HEK293 (cell line): ENCODE data around the gene C2CD3.

ENCODE experiments used
- CTCF ChIA-PET: fragments of 350-600 bp; formaldehyde crosslinking; extraction: SDS; loops from one replicate; lab custom pipeline; 2021; ENCODE audit warnings: antibody characterized with exemption; lab: Yijun Ruan, JAX
- POLR2A ChIA-PET: fragments of 300-600 bp; formaldehyde crosslinking; extraction: SDS; loops from one replicate; lab custom pipeline; 2020; ENCODE audit warnings: antibody characterized with exemption, inconsistent platforms; lab: Yijun Ruan, JAX
- H3K27ac ChIP-seq: fragments of 200-500 bp; sonication (Bioruptor generic); 2 replicates; pipeline ENCODE4 v1.5.1; 2014; ENCODE audit warnings: low read depth, low read length, control low read depth, inconsistent platforms; ENCODE audit errors: extremely low read depth
- H3K36me3 ChIP-seq, 2 experiments: fragments of 200-500 bp in 1 of 2; sonication (Bioruptor generic) in 1 of 2; 1 replicate in 1 of 2; 2 replicates in 1 of 2; pipeline ENCODE4 v1.5.1; 2014 to 2017; ENCODE audit warnings: inconsistent platforms in 2 of 2, low read length in 2 of 2; ENCODE audit not compliant: control insufficient read depth in 2 of 2, insufficient read depth in 1 of 2
- H3K4me1 ChIP-seq: fragments of 200-500 bp; sonication (Bioruptor generic); 2 replicates; pipeline ENCODE4 v1.5.1; 2014; ENCODE audit warnings: mild to moderate bottlenecking, low read length, inconsistent platforms; ENCODE audit not compliant: control insufficient read depth, insufficient read depth
- H3K4me3 ChIP-seq: 2 replicates; pipeline ENCODE4 v1.5.1; 2011; ENCODE audit warnings: low read depth, mild to moderate bottlenecking, control low read depth, low read length, moderate library complexity
- H3K9me3 ChIP-seq: fragments of 200-500 bp; sonication (Bioruptor generic); 2 replicates; pipeline ENCODE4 v1.5.1; 2014; ENCODE audit warnings: low read depth, low read length, inconsistent platforms; ENCODE audit not compliant: control insufficient read depth, insufficient read depth
- BCL11A ChIP-seq: fragments of 450-650 bp; formaldehyde crosslinking; IDR thresholded peaks from 2 replicates; pipeline ENCODE4 v1.5.1; 2016; ENCODE audit warnings: low read depth, missing biosample characterization, missing genetic modification characterization
- GFI1B ChIP-seq: fragments of 450-650 bp; formaldehyde crosslinking; IDR thresholded peaks from 2 replicates; pipeline ENCODE4 v1.5.1; 2016; ENCODE audit warnings: missing biosample characterization, missing genetic modification characterization
- KLF1 ChIP-seq: fragments of 450-650 bp; formaldehyde crosslinking; IDR thresholded peaks from 2 replicates; pipeline ENCODE4 v1.5.1; 2016; ENCODE audit warnings: missing biosample characterization, missing genetic modification characterization
- ZNF155 ChIP-seq: fragments of 450-650 bp; formaldehyde crosslinking; IDR thresholded peaks from 2 replicates; pipeline ENCODE4 v1.5.1; 2016; ENCODE audit warnings: missing biosample characterization, missing genetic modification characterization
- ZNF184 ChIP-seq: fragments of 450-650 bp; IDR thresholded peaks from 2 replicates; pipeline ENCODE4 v1.5.1; 2018; ENCODE audit warnings: missing biosample characterization, mild to moderate bottlenecking, missing genetic modification characterization
- ZNF211 ChIP-seq: fragments of 450-650 bp; formaldehyde crosslinking; IDR thresholded peaks from 2 replicates; pipeline ENCODE4 v1.5.1; 2016; ENCODE audit warnings: low read depth, missing biosample characterization, missing genetic modification characterization
- ZNF266 ChIP-seq: fragments of 450-650 bp; formaldehyde crosslinking; IDR thresholded peaks from 2 replicates; pipeline ENCODE4 v1.5.1; 2016; ENCODE audit warnings: missing biosample characterization, missing genetic modification characterization, low read depth
- ZNF274 ChIP-seq, 2 experiments: fragments of 200-500 bp in 1 of 2; fragments of 450-650 bp in 1 of 2; sonication (Bioruptor generic) in 1 of 2; formaldehyde crosslinking in 1 of 2; IDR thresholded peaks; 2 replicates each; pipeline versions ENCODE4 v1.5.1 to v1.6.1; 2014 to 2016; ENCODE audit warnings: borderline replicate concordance in 1 of 2, inconsistent platforms in 1 of 2, low read length in 1 of 2, missing biosample characterization in 1 of 2, missing genetic modification characterization in 1 of 2
- ZNF341 ChIP-seq: fragments of 450-650 bp; formaldehyde crosslinking; IDR thresholded peaks from 2 replicates; pipeline ENCODE4; 2016; ENCODE audit warnings: low read depth, missing biosample characterization, missing genetic modification characterization
- ZNF433 ChIP-seq: fragments of 450-650 bp; formaldehyde crosslinking; IDR thresholded peaks from 2 replicates; pipeline ENCODE4 v1.5.1; 2016; ENCODE audit warnings: missing biosample characterization, missing genetic modification characterization, low read depth
- ZNF660 ChIP-seq: fragments of 450-650 bp; IDR thresholded peaks from 2 replicates; pipeline ENCODE4 v1.5.1; 2018; ENCODE audit warnings: missing biosample characterization, mild to moderate bottlenecking, missing genetic modification characterization
- ZNF747 ChIP-seq: fragments of 450-650 bp; formaldehyde crosslinking; IDR thresholded peaks from 2 replicates; pipeline ENCODE4 v1.5.1; 2016; ENCODE audit warnings: missing biosample characterization, missing genetic modification characterization
- TF ChIP-seq, protein P1 (sequence below): fragments of 450-650 bp; formaldehyde crosslinking; conservative IDR thresholded peaks from 2 replicates; pipeline ENCODE4 v1.5.1; 2016; ENCODE audit warnings: low read depth, missing biosample characterization, missing genetic modification characterization
- TF ChIP-seq, protein P2 (sequence below): fragments of 450-650 bp; formaldehyde crosslinking; IDR thresholded peaks from 2 replicates; pipeline ENCODE4 v1.5.1; 2016; ENCODE audit warnings: missing biosample characterization, missing genetic modification characterization
- TF ChIP-seq, protein P3 (sequence below): fragments of 450-650 bp; formaldehyde crosslinking; IDR thresholded peaks from 2 replicates; pipeline ENCODE4 v1.5.1; 2016; ENCODE audit warnings: missing biosample characterization, missing genetic modification characterization
- TF ChIP-seq, protein P4 (sequence below): fragments of 450-650 bp; formaldehyde crosslinking; conservative IDR thresholded peaks from 2 replicates; pipeline ENCODE4 v1.5.1; 2016; ENCODE audit warnings: low read depth, missing biosample characterization, missing genetic modification characterization
- TF ChIP-seq, protein P5 (sequence below): fragments of 450-650 bp; formaldehyde crosslinking; IDR thresholded peaks from 2 replicates; pipeline ENCODE4 v1.5.1; 2016; ENCODE audit warnings: missing biosample characterization, missing genetic modification characterization

C2CD3 gene

DNA sequence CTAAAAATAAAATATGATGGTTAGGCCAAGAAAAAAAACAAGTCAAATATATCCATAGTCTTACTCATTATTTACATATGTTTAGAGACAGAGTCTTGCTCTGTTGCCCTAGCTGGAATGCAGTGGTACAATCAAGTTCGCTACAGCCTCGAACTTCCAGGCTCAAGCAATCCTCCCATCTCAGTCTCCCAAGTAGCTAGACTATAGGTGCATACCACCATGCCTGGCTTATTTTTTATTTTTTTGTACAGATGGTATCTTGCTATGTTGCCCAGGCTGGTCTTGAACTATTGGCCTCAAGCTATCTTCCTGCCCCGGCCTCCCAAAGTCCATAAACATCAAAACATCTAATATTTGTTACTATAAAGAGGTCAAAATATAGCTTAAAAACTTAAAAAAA lies 36.1 kb downstream of the C2CD3 start:
- peaks cover 4 to 50% of the 10 kb centered on the region in 2 experiments for H3K36me3 ChIP-seq

DNA sequence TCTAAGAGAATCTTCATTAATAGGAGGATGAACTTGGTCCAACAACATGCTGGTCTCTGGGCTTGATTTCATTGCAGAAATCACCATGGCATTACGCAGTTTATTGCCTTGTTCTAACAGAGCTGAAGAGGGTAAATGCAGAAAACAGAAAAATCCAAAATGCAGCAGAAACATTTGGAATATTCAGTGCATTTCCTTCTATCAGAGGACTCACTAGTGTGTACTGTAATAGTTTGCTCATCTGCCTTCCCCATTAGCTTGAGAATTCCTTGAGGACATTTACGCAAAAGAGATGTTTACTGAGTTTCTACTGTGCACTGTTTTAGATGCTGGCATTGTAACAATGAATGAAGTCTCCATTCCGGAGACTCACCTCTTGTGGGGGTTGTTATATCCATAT lies 37.4 kb downstream of the C2CD3 start:
- H3K4me3 ChIP-seq, result no peak overlapping the region
- TF ChIP-seq, protein P1, sequence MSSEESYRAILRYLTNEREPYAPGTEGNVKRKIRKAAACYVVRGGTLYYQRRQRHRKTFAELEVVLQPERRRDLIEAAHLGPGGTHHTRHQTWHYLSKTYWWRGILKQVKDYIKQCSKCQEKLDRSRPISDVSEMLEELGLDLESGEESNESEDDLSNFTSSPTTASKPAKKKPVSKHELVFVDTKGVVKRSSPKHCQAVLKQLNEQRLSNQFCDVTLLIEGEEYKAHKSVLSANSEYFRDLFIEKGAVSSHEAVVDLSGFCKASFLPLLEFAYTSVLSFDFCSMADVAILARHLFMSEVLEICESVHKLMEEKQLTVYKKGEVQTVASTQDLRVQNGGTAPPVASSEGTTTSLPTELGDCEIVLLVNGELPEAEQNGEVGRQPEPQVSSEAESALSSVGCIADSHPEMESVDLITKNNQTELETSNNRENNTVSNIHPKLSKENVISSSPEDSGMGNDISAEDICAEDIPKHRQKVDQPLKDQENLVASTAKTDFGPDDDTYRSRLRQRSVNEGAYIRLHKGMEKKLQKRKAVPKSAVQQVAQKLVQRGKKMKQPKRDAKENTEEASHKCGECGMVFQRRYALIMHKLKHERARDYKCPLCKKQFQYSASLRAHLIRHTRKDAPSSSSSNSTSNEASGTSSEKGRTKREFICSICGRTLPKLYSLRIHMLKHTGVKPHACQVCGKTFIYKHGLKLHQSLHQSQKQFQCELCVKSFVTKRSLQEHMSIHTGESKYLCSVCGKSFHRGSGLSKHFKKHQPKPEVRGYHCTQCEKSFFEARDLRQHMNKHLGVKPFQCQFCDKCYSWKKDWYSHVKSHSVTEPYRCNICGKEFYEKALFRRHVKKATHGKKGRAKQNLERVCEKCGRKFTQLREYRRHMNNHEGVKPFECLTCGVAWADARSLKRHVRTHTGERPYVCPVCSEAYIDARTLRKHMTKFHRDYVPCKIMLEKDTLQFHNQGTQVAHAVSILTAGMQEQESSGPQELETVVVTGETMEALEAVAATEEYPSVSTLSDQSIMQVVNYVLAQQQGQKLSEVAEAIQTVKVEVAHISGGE (tag by site-specific recombination), result no peak
- TF ChIP-seq GFI1B (tag by site-specific recombination), result no peak
- TF ChIP-seq, protein P2, sequence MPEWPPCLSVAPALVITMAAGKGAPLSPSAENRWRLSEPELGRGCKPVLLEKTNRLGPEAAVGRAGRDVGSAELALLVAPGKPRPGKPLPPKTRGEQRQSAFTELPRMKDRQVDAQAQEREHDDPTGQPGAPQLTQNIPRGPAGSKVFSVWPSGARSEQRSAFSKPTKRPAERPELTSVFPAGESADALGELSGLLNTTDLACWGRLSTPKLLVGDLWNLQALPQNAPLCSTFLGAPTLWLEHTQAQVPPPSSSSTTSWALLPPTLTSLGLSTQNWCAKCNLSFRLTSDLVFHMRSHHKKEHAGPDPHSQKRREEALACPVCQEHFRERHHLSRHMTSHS (tag by site-specific recombination), result no peak
- TF ChIP-seq, protein P3, sequence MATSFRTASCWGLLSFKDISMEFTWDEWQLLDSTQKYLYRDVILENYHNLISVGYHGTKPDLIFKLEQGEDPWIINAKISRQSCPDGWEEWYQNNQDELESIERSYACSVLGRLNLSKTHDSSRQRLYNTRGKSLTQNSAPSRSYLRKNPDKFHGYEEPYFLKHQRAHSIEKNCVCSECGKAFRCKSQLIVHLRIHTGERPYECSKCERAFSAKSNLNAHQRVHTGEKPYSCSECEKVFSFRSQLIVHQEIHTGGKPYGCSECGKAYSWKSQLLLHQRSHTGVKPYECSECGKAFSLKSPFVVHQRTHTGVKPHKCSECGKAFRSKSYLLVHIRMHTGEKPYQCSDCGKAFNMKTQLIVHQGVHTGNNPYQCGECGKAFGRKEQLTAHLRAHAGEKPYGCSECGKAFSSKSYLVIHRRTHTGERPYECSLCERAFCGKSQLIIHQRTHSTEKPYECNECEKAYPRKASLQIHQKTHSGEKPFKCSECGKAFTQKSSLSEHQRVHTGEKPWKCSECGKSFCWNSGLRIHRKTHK (tag by site-specific recombination), result no peak
- TF ChIP-seq, protein P4, sequence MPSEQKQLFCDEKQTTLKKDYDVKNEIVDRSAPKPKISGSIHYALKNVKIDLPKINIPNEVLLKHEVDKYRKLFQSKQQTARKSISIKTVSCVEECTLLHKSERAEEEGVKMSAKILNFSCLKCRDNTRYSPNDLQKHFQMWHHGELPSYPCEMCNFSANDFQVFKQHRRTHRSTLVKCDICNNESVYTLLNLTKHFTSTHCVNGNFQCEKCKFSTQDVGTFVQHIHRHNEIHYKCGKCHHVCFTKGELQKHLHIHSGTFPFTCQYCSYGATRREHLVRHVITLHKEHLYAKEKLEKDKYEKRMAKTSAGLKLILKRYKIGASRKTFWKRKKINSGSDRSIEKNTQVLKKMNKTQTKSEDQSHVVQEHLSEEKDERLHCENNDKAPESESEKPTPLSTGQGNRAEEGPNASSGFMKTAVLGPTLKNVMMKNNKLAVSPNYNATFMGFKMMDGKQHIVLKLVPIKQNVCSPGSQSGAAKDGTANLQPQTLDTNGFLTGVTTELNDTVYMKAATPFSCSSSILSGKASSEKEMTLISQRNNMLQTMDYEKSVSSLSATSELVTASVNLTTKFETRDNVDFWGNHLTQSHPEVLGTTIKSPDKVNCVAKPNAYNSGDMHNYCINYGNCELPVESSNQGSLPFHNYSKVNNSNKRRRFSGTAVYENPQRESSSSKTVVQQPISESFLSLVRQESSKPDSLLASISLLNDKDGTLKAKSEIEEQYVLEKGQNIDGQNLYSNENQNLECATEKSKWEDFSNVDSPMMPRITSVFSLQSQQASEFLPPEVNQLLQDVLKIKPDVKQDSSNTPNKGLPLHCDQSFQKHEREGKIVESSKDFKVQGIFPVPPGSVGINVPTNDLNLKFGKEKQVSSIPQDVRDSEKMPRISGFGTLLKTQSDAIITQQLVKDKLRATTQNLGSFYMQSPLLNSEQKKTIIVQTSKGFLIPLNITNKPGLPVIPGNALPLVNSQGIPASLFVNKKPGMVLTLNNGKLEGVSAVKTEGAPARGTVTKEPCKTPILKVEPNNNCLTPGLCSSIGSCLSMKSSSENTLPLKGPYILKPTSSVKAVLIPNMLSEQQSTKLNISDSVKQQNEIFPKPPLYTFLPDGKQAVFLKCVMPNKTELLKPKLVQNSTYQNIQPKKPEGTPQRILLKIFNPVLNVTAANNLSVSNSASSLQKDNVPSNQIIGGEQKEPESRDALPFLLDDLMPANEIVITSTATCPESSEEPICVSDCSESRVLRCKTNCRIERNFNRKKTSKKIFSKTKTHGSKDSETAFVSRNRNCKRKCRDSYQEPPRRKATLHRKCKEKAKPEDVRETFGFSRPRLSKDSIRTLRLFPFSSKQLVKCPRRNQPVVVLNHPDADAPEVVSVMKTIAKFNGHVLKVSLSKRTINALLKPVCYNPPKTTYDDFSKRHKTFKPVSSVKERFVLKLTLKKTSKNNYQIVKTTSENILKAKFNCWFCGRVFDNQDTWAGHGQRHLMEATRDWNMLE, result no peak
- TF ChIP-seq ZNF747 (tag by site-specific recombination), result no peak
- TF ChIP-seq KLF1, result no peak
- TF ChIP-seq ZNF433 (tag by site-specific recombination), result no peak
- no peak for TF ChIP-seq ZNF155
- TF ChIP-seq ZNF266 (tag by site-specific recombination), result no peak
- TF ChIP-seq ZNF274 (IDR thresholded peaks at IDR 0.05; ENCODE audit: low read length), result no peak
- no peak for TF ChIP-seq ZNF274 (tag by site-specific recombination; IDR thresholded peaks at IDR 0.05; ENCODE audit: borderline replicate concordance)
- no peak for TF ChIP-seq ZNF660 (tag by site-specific recombination)
- no peak for TF ChIP-seq ZNF211
- TF ChIP-seq BCL11A (tag by site-specific recombination), result no peak
- H3K9me3 ChIP-seq, result no peaks in the 10 kb centered on the region
- no peak overlapping the region for H3K27ac ChIP-seq
- CTCF ChIA-PET, result no interaction called here
- peaks cover 4 to 45% of the 10 kb centered on the region in 2 experiments for H3K36me3 ChIP-seq
- peaks cover 8% of the 10 kb centered on the region for H3K4me1 ChIP-seq
- POLR2A ChIA-PET, result no interaction called here

More for the DNA sequence above, 36.1 kb downstream of the C2CD3 start:
- no peak overlapping the region for H3K4me3 ChIP-seq
- ChIA-PET POLR2A (interaction anchor here (0.9 to 1.2 kb wide), 2 partner anchors 15 to 152 kb away, joined by 3 read pairs; partner anchors contain the start of gene UCP2), CTCF (interaction anchor here (0.6 to 0.7 kb wide), 2 partner anchors 15 to 36 kb away, joined by 3 to 4 read pairs; partner anchors contain the start of genes C2CD3 and PPME1)
- H3K9me3 ChIP-seq, result no peaks in the 10 kb centered on the region
- TF ChIP-seq ZNF184 (tag by site-specific recombination) (no peak), ZNF341 (tag by site-specific recombination) (no peak)
- TF ChIP-seq, protein P5, sequence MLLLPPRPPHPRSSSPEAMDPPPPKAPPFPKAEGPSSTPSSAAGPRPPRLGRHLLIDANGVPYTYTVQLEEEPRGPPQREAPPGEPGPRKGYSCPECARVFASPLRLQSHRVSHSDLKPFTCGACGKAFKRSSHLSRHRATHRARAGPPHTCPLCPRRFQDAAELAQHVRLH, result no peak
- H3K27ac ChIP-seq, result no peak overlapping the region
- H3K4me1 ChIP-seq, result peaks cover 12% of the 10 kb centered on the region
